GM06990 (cell line): Measurements from ENCODE around the gene VCAM1.

Source experiments
- DNase-seq: peaks from one replicate; pipeline ENCODE4 v3.0.0-alpha.2; 2011; ENCODE audit not compliant: insufficient read length; ENCODE audit errors: extremely low read depth
- H3K27me3 ChIP-seq: replicated peaks from 2 replicates; pipeline ENCODE4 v1.6.0; 2011; ENCODE audit warnings: low read length; ENCODE audit not compliant: control insufficient read depth, insufficient read depth
- H3K36me3 ChIP-seq: 2 replicates; pipeline ENCODE4 v1.5.1; 2011; ENCODE audit warnings: low read length; ENCODE audit not compliant: control insufficient read depth, insufficient read depth
- H3K4me3 ChIP-seq: replicated peaks from 2 replicates; pipeline ENCODE4 v1.5.1; 2011; ENCODE audit warnings: low read depth, mild to moderate bottlenecking, control low read depth, low read length
- TF ChIP-seq, protein P1 (sequence below): IDR thresholded peaks from 2 replicates; pipeline ENCODE4 v1.5.1; 2011; ENCODE audit warnings: low read length, control low read depth, mild to moderate bottlenecking, inconsistent platforms; ENCODE audit not compliant: insufficient read depth, poor library complexity, severe bottlenecking

VCAM1 gene

DNA sequence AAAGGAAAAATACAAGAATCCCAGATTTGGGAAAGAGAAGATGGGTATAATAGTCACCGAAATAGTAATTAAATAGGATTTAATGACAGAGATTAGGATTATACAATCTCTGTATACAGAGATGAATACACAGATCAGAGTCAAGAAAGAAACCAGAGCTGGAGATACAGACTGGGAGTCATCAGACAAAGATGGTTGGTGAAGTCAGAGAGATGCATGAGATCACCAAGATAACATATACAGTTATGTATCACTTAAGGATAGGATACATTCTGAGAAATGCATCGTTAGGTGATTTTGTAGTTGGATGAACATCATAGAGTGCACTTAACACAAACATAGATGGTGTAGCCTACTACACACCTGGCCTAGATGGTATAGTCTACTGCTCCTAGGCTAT, 49.8 kb downstream of the VCAM1 start:
- no peak for DNase-seq
- TF ChIP-seq, protein P1, sequence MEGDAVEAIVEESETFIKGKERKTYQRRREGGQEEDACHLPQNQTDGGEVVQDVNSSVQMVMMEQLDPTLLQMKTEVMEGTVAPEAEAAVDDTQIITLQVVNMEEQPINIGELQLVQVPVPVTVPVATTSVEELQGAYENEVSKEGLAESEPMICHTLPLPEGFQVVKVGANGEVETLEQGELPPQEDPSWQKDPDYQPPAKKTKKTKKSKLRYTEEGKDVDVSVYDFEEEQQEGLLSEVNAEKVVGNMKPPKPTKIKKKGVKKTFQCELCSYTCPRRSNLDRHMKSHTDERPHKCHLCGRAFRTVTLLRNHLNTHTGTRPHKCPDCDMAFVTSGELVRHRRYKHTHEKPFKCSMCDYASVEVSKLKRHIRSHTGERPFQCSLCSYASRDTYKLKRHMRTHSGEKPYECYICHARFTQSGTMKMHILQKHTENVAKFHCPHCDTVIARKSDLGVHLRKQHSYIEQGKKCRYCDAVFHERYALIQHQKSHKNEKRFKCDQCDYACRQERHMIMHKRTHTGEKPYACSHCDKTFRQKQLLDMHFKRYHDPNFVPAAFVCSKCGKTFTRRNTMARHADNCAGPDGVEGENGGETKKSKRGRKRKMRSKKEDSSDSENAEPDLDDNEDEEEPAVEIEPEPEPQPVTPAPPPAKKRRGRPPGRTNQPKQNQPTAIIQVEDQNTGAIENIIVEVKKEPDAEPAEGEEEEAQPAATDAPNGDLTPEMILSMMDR = no peak
- Histone ChIP-seq H3K36me3 (no peaks in the 10 kb centered on the region), H3K4me3 (no peak overlapping the region), H3K27me3 (no peaks in the 10 kb centered on the region)

DNA sequence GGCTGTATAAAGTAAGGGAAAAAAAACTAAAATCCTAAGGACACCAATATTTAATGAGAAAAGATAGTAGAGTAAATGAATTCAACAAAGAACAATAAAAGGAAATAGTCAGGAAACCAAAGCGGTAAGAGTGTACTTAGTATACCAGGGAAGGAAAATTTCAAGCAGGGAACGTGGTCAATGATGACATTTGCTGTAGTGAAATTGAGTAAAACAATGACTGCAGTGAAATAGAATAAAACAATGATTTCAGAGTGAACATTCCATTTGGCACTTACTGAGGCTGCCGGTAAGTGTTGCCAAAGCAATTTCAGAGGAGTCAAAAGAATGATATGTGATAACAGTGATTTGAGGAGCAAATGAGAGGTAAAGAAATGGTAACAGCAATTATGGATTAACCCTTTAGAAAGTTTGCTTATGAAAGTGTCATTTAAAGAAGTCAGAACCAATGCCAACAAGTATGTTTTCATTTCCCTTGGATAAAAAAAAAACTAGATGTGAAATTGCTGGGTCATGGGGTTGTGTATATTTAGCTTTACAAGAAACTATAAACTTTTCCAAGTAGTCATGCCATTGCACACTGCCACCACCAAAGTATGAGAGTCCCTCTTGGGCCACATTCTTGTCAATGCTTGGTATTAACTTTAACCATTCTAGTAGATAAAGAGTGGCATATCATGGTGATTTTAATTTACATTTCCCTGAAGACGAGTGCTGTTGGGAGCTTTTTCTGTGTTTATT, 50.5 kb downstream of the VCAM1 start:
- TF ChIP-seq, protein P1 = no peak
- no peak for DNase-seq
- Histone ChIP-seq H3K36me3 (no peaks in the 10 kb centered on the region), H3K27me3 (no peaks in the 10 kb centered on the region), H3K4me3 (no peak overlapping the region)

DNA sequence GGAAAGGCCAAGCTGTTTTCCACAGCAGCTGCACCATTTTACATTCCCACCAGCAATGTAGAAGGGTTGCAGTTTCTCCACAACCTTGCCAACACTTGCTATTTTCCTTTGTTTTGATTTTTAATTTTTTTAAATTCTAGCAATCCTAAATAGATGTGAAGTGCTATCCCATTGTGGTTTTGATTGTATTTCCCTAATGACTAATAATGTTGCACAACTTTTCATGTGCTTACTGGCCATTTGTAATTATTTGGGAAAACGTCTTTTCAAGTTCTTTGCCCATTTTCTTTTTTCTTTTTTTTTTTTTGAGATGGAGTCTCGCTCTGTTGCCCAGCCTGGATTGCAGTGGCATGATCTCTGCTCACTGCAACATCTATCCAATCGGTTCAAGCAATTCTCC, 53.9 kb downstream of the VCAM1 start:
- no peaks in the 10 kb centered on the region for H3K36me3 ChIP-seq
- DNase-seq = no peak
- H3K27me3 ChIP-seq = no peaks in the 10 kb centered on the region
- TF ChIP-seq, protein P1 = no peak
- H3K4me3 ChIP-seq = no peak overlapping the region

DNA sequence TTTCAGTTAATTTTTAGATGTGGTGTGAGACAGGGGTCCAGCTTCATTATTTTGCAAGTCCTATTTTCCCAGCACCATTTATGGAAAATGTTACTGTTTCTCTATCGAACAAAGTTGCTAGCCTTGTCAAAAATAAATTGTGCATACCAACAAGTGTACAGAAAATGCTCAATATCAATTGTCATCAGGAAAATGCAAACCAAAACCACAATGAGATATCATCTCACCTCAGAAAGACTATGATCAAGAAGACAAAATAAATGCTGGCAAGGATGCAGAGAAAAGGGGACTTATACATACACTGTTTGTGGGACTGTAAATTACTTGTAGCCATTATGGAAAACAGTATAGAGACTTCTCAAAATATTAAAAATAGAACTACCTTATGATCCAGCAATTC, 54.8 kb downstream of the VCAM1 start:
- DNase-seq = no peak

DNA sequence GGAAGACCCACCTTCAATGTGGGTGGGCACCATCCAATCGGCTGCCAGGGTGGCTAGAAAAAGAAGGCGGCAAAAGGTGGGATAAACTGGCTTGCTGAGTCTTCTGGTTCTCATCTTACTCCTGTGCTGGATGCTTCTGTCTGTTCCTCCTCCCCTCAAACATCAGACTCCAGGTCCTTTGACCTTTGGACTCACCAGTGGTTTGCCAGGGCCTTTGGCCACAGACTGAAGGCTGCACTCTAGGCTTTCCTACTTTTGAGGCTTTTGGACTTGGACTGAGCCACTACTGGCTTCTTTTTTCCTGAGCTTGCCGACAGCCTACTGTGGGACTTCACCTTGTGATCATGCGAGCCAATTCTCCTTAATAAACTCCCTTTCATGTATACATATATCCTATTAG, 55.9 kb downstream of the VCAM1 start:
- no peak for DNase-seq
- no peaks in the 10 kb centered on the region for H3K27me3 ChIP-seq
- TF ChIP-seq, protein P1 = no peak
- H3K36me3 ChIP-seq = no peaks in the 10 kb centered on the region
- H3K4me3 ChIP-seq = no peak overlapping the region

More for the DNA sequence above, 54.8 kb downstream of the VCAM1 start:
- TF ChIP-seq, protein P1 = no peak
- Histone ChIP-seq H3K27me3 (no peaks in the 10 kb centered on the region), H3K4me3 (no peak overlapping the region), H3K36me3 (no peaks in the 10 kb centered on the region)

DNA sequence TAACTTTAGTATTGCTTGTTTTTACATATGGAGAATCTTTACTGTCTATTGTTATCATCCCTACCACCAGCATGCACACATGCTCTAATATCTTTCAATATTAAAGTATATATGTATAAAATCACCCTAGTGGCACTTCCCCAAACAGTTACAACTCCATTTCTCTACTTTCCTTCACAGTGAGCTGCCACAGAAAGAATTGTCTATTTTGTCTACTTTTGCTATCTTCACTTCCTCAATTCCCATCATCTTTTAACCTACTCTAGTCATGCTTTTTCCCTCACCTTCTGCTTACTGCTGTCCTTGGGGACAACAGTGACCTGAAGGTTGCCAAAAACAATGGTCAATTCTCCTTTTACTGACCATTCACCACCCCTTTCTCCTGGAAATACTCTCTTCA, 59.2 kb downstream of the VCAM1 start:
- Histone ChIP-seq H3K4me3 (no peak overlapping the region), H3K27me3 (no peaks in the 10 kb centered on the region), H3K36me3 (no peaks in the 10 kb centered on the region)
- DNase-seq = no peak
- TF ChIP-seq, protein P1 = no peak
